ENCODE data around the gene TMCC1.

DNA sequence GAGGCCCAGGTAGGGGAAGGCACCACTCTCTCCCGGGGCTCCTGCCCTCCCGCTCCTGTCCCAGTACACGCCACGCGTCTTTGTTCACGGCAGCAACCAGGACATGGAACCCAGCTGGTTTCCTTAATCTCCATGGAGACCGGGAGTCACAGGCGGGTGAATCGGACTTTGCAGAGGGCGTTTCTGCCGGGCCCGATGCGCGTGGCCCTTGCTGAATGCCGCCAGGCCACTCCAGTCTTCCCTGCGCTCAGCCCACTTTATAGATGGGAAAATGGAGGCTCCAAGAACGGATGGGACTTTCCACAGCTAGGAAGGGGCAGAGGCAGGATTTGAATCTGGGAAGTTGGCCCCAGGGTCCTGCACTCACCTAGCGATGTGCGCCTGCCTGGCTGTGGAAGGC, 294.4 kb downstream of the TMCC1 start:
- TF ChIP-seq, protein P1, sequence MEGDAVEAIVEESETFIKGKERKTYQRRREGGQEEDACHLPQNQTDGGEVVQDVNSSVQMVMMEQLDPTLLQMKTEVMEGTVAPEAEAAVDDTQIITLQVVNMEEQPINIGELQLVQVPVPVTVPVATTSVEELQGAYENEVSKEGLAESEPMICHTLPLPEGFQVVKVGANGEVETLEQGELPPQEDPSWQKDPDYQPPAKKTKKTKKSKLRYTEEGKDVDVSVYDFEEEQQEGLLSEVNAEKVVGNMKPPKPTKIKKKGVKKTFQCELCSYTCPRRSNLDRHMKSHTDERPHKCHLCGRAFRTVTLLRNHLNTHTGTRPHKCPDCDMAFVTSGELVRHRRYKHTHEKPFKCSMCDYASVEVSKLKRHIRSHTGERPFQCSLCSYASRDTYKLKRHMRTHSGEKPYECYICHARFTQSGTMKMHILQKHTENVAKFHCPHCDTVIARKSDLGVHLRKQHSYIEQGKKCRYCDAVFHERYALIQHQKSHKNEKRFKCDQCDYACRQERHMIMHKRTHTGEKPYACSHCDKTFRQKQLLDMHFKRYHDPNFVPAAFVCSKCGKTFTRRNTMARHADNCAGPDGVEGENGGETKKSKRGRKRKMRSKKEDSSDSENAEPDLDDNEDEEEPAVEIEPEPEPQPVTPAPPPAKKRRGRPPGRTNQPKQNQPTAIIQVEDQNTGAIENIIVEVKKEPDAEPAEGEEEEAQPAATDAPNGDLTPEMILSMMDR (IDR thresholded peaks at IDR 0.05): no peak
- no peak for TF ChIP-seq POLR2A (IDR thresholded peaks at IDR 0.05)
